T-helper 22 cell (primary cell): Measurements from ENCODE around the gene WWP2.
"Not testable (repeated sequence)": the region's sequence is repeated elsewhere in the genome, so short reads cannot be mapped to it uniquely, and the experiment has no call there.

Experiments
- DNase-seq: peaks from one replicate; pipeline ENCODE4 v3.0.0-alpha.2; 2020; ENCODE audit warnings: low read depth

WWP2 gene

DNA sequence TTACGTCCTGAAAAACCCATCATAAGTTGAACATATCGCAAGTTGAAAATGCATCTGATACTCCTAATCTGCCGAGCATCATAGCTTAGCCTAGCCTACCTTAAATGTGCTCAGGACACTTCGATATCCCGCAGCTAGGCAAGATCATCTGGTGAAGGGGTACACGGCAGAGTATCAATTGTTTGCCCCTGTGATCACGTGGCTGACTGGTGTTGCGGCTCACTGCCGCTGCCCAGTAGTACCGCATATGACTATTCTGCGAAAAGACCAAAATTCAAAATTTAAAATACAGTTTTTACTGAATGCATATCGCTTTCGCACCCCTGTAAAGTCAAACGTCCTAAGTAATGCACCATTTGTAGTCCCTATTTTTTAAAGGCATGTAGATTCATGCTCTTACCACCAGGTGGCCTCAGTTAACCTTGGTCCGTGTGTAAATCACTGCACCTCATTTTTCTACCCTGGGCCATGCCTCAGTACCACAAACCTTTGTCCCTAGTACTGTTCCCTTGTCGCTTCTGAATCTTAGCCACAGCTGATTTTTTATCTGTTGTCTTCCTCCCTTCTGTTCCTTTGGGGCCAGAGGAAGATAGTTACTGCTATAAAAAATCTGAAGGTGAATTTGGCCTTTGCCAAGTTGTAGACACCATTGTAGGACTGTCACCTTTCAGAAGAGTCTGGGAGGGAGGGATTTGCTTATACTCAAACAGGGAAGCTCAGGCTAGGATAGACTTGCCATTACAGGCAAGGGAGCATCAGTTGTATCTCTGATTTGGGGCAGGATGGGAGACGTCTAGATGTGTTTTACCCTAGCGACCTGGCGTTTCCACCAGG lies 34.4 kb downstream of the WWP2 start:
- no peak for DNase-seq

DNA sequence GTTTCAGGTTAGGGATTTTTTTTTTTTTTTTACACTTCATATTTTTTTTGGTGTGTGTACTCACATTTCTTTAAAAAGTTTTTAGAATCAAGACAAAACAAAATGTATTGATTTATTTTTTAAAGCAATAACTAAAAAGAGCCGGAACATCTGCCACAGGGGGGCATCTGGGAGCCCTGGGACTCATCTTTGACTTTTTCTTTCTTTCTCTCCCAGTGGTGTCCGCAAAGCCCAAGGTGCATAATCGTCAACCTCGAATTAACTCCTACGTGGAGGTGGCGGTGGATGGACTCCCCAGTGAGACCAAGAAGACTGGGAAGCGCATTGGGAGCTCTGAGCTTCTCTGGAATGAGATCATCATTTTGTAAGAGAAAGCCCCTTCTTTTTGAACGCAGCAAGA lies 36.3 kb downstream of the WWP2 start:
- DNase-seq = no peak

DNA sequence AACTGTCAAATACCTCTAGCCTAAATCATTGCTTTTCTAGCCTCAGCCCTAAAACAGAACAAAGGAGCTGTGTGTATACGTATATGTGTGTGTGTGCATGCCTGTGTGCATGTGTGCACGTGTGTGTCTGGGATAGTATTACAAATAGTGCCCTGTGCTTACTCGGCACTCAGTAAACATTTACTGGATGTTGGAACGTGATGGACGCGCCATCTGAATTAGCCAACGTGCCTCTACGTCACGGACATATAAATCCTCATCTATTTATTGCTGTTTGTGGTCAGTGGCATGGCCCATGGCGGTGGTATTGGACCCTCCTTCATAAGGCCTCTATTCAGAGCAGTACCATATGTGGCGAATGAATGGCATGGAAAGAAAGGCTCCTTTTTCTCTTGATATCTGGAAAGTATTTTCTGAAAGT lies 37.5 kb downstream of the WWP2 start:
- DNase-seq = no peak

DNA sequence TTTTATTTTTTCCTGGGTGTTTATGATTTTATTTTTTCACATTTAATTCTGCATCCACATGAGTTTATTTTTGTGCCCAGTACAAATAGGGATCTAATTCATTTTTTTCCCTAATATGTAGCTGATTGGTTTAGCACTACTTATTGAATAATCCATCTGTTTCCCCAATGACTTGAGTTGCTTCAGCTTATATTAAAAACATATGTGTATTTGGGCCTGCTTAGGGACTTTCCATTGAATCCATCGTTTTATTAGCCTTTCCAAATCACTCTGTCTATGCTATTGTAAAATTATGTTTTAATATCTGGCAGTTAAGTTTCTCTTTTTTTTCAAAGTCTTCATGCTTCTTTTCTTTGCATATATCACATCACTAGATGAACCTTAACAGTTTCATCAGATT lies 42.2 kb downstream of the WWP2 start:
- DNase-seq = no peak

DNA sequence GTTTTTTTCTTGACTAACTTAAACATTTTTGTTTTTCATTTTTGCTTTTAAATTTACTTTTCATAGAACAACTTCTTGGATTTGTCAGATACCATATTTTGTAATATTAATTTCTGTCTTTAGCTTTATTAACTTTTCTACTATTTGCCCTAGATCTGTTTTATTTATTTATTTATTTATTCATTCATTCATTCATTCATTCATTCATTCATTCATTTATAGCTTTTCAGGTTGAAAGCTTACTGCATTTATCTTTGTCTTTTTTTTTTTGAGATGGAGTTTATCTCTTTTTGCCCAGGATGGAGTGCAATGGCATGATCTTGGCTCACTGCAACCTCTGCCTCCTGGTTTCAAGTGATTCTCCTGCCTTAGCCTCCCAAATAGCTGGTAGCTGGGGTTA lies 44.6 kb downstream of the WWP2 start:
- not testable (repeated sequence) for DNase-seq

DNA sequence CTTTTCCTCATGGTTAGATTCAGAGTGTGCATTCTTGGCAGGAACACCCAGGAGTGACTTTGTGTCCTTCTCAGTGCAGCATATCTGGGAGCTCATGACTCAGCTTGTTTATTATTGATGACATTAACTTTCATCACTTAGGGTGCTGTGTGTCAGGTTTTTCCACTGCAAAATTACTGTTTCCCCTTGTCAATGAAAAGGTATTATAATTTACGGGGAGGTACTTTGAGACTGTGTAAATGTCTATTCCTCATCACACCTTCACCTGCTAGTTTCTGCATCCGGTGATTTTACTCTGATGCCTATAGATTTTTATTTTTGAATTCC lies 50.5 kb downstream of the WWP2 start:
- no peak for DNase-seq

DNA sequence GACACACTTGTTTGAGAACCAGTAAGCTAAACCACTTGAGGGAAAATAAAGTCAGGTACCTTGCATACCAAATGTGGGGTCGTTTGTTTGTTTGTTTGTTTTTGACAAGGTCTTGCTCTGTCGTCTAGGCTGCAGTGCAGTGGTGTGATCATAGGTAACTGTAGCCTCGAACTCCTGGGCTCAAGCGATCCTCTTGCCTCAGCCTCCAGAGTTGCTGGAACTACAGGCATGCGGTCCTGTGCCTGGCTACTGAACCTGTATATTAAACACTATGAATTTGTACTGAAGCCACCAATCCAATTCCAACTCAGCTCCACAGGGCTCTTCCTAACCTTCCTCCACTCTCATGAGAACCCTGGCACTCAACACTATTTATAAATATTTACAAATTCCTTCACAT lies 51.9 kb downstream of the WWP2 start:
- DNase-seq = no peak

DNA sequence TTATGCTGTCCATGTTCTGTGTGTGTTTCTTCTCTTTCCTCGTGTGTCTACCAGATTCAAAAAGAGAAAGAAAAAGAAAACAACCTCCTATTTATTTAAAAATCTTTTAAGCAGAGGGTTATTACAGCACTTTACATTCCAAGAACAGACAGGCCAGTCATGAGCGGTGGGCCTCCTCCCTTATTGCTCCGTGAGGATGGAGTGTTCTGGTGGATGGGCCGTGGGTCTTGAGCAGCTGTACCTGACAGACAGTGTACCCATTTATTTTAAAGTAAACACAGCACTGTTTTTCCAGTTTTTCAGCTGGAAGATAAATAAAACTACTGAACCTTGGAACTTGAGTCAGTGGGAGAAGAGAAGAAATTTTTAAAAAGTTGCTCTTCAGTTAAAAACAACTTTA lies 52.4 kb downstream of the WWP2 start:
- DNase-seq = no peak

DNA sequence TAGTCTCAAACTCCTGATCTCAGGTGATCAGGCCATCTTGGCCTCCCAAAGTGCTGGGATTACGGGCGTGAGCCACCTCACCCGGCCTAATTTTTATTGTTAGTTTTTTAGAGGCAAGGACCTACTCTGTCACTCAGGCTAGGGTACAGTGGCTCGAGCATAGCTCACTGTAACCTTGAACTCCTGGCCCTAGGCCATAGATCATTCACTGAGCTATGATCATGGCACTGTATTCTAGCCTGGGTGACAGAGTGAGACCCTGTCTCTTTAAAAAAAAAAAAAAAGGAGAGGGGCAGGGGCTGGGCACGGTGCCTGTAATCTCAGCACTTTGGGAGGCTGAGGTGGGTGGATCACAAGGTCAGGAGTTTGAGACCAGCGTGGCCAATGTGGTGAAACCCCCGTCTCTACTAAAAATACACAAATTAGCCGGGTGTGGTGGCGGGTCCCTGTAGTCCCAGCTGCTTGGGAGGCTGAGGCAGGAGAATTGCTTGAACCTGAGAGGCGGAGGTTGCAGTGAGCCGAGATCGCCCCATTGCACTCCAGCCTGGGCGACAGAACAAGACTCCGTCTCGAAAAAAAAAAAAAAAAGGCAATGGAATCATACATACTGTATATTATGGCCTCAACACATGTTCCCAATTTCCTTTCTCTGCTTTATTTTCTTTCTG lies 53.2 kb downstream of the WWP2 start:
- DNase-seq = not testable (repeated sequence)

DNA sequence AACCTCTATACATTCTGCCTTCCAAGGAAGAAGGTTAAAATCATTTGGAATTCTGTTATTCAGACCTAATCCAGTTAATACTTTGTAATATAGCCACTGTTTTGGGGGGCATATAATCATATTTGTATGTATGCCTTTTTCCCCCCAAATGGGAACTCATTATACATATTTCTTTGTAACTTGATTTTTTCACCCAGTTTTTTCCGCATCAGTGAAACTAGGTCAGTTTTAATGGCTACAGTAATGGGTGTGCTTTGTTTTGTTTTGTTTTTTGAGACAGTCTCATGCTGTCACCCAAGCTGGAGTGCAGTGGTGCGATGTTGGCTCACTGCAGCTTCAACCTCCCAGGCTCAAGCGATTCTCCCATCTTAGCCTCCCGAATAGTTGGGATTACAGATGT lies 54.9 kb downstream of the WWP2 start:
- DNase-seq = no peak

DNA sequence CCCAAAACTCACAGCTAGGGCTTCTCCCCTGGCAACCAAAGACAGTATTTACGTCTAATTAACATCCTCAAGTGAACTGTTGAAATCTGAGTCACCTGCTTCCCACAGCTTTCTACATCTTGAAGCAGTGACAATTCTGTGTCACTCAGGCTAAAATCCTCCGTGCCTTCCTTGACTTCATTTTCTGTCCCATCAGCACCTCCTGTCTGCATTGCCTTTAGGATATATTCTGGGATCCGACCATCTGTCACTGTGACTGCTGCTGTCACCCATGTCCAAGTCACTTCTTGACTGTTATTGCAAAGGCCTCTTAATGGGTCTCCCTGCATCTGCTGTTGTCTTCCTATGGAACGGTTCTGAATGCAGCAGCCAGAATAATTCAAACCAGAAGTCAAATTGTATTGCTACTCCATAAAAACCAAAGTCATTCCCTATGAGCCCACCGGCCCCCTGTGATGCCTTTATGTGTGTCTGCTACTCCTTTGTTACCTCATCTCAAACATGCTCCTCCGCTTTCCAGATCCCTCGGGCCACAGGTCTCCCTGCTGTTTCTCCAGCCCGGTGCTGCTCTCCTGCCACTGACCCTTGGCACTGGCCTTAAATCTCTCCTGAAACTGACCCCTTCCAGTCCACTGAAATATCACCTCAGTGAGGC lies 56.9 kb downstream of the WWP2 start:
- DNase-seq = no peak

DNA sequence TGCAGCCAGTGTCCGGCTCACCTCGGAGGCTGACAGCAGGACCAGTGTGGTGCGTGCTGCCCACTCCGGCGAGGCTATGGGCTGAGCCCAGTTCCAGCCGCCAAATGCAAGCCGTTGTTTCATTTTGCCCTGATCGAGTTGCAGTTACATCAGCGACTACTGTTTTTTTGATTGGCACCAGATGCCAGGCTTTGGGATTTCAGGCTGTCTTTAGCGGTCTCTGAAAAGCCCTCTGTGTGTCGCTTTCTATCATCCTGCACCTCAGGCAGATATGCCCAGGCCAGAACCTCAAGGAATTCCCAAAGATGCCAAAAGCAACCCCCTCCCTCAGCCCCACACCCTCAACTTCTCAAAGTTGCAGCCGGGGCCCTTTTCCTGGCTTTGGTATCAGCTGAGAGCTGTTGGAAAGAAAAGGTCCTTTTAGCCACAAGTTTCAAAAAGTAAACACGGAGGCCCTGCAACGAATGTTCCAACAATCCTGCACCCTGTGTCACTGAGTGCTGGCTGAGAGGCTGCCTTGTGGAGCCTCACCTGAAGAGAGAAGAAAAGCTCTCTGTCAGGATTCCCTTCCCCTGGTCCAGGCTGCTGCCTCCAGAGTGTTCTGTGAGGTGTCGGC lies 58.9 kb downstream of the WWP2 start:
- DNase-seq = no peak

DNA sequence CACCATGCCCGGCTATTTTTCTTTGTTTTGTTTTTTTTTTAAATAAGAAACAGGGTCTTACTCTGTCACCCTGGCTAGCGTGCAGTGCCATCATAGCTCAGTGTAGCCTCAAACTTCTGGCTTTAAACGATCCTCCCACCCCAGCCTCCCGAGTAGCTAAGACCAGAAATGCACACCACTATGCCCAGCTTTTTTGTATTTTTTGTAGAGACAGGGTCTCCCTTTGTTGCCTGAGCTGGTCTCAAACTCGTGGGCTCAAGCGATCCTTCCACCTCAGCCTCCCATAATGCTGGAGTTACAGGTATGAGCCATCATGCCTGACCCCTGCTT lies 59.7 kb downstream of the WWP2 start:
- DNase-seq = no peak

DNA sequence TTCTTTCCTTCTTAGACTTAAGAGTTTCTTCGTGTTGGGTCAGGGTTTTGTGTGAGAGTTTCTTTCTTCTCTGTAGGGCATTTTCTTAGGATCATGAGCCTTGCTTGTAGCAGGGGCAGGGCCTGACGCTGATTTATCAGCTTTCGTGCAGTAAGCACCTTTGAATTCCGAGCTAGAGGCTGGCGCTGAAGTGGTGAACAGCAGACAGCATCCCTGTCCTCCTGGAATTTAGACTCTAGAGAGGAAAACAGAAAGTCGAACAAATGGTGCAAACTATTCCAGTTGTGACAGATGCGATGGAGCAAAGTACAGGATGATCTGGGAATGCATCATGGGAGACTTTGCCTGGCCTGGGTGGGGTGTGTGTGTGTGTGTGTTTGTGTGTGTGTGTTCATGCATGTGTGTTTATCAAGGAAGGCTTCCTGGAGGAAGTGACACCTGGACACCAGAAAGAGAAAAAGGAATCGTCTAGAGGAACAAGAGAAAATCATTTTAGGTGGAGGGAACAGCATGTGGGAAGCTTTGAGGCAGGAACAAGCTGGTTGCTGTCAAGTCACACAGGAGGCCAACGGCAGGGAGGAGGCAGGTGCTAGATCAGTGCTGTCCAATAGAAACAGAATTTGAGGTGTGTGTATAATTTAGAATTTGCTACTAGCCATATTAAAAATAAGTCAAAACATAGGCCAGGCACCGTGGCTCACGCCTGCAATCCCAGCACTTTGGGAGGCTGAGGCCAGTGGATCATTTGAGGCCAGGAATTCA lies 60.2 kb downstream of the WWP2 start:
- no peak for DNase-seq

DNA sequence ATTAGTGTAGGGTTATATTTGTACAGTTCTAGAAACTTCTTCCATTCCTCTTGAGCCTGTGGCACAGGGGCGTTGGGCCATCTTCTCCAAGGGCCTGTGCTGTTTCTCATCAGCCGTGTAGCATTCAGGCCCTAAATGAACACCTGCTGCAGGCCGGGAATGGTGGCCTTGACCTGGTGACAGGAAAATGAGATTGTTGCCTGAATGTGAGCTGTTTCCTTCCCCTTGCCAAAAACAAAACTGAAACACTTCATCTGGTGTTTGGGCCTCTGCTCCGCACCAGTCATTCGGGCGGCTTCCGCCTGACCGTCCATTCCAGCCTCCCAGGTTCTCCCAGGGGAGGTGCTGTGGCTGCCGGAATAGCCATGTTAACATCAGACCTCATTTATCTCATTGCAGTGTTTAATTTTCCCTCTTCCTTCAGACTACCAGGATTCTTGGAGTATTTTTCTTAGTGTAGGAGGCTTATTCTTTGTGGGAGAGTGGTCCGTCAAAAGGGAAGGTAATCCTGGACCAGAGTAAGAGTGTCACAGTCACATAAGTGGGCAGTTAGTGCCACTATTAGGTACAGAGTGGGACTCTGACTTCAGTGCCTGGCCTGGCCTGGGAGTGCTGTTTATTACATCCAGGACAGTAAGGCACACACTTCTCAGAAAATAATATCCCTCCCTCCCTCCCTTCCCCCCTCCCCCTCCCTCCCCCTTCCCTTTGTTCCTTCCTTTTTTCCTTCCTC lies 61.9 kb downstream of the WWP2 start:
- no peak for DNase-seq

DNA sequence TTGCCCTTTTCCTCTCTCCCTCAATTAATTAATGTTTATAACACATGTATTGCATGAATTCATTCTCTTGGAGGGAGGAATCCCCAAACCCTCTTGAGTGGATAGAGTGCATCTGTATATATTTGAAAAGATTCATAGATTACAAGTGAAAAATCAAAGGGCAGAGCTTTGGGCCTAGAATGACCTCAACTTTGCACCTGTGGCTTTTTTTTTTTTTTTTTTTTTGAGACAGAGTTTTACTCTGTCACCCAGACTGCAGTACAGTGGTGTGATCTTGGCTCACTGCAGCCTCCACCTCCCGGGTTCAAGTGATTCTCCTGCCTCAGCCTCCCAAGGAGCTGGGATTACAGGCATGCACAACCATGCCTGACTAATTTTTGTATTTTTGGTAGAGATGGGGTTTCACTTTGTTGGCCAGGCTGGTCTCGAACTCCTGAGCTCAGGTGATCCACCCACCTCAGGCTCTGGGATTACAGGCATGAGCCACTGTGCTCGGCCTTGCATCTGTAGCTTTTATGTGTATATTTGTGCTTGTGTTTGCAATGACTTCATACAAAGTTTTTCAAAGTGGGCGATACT lies 62.5 kb downstream of the WWP2 start:
- not testable (repeated sequence) for DNase-seq

DNA sequence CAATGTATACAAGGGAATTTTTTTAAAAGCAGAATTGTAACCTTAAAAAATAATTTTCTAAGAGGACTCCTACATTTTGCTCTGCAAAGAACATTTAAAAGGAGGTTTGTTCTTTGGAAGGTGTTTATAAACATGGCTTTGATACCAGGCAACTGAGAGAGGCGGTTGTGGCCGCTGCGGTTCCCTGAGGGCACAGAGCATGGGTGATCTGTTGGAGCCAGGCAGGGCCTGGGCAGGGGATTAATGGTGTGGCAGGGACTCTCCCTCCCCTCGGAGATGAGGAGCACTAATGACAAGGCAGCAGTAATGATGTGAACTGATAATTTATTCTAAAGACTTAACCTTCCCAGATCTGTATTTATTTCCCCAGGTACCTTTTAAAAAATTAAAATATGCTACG lies 65.4 kb downstream of the WWP2 start:
- DNase-seq = no peak

DNA sequence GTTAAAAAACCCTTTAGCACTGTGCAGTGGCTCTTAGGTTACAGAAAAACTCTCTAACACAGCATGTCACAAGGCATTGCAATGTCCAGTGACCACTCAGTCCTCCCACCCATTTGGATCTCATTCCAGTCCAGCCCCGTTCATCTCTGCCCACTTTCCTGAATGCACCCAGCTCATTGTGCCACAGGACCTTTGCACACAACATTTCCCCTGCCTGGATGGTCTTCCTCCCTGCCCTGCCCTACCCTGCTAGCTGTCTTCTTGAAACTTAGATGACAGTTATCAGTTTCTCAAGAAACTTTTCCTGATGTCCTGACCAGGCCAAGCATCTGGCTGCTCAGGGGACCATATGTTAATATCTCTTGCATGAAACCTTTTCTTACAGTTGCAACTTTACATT lies 67.2 kb downstream of the WWP2 start:
- DNase-seq = no peak

DNA sequence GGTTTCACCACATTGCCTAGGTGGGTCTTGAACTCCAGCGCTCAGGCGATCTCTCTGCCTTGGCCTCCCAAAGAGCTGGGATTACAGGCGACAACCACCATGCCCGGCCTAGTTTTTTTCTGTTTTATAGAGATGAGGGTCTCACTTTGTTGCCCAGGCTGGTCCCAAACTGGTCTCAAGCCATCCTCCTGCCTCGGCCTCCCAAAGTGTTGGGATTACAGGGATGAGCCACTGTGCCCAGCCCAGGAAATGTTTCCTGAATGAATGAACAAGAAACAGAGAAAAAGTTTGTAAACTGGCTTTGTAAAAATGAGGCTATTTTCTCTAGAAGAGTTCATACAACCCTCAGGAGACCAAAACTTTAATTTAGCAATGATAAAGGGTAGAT lies 68.0 kb downstream of the WWP2 start:
- DNase-seq = no peak

DNA sequence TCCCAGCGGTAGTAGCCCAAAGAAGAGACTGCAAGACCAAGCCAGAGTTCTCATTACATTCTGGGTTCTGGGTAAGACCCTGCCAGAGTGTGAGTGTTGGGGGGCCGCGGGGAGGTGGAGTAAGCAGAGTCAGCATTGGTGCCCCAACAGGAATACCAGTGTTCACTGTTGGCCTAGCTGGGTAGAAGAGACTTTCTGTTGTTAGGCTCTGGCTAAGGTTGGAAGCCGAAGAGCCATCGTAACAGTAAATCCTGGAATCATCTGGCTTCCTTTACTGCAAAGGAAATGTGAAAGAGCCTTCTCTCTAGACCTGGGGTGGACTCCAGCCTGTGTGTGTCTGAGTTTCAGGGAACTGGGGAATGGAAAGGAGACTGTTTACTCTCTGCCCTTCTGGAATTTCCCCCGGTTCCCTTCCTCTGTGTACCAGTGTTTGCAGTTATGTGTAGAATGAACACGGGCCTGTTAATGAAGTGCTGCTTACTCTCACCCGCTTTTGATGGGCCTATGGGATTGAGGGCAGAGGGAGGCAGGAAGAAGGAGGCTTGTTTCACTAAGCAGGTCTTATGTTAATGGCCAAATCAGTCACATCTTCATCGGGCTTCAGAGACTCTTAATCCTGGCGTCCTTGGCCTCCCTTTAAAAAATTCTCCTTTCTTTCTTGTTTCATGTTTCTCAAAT lies 68.5 kb downstream of the WWP2 start:
- DNase-seq = no peak
